Measurements from ENCODE around the gene NRP1. TPM values are rescaled to one million over a fixed set of nuclear protein-coding genes. Genes with fewer than 3 reads are reported as not detected.

The NRP1 gene
- polyA plus RNA-seq, 1 of the 3 experiments (the other 2 are of a cell fraction), result 129 TPM

DNA sequence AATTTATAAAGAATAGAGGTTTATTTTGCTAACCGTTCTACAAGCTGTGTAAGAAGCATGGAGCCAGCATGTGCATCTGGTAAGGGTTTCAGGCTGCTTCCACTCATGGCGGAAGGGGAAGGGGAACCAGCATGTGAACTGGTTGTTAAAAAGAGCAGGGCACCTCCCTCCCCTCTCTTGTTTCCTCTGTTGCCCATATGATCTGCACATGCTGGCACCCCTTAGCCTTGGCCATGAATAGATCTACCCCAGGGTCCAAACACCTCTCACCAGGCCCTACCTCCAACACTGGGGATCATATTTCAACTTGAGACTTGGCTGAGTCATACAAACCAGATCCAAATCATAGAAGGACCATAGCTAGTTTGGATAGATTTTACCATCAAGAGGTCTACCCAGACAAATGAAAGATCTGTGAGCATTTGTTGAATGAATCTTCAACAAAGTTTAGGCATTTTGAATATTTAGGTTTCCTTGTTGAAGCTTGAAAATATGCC, 36.0 kb upstream of the NRP1 start:
- CTCF ChIA-PET, result interaction anchor here (1.5 kb wide), 1 partner anchor 19 kb away, joined by 3 read pairs; no protein-coding TSS in a partner anchor

More for the DNA sequence above, 36.0 kb upstream of the NRP1 start:
- no peak overlapping the region for H3K27ac ChIP-seq (ENCODE audit: low read depth in 2 of 2, low read length in 1 of 2)
- H4K20me1 ChIP-seq (ENCODE audit: insufficient read depth), result no peaks in the 10 kb centered on the region
- 90% methylated on average over 2 of the region's 2 CpGs for WGBS (ENCODE audit: low lambda C conversion rate)
- no peaks in the 10 kb centered on the region for H3K9me2 ChIP-seq
- 0 out of 4 replicates have a peak, but pooled peaks cover 0 to 1% of the 10 kb centered on the region in 2 experiments for H3K4me1 ChIP-seq (ENCODE audit: control insufficient read depth in 1 of 2, insufficient read depth in 2 of 2, low read depth in 1 of 2, low read length in 1 of 2)
- no peak overlapping the region for H3K4me2 ChIP-seq
- no peak for DNase-seq
- H3K9me3 ChIP-seq, result peaks cover 16% of the 10 kb centered on the region
- H3K79me2 ChIP-seq (ENCODE audit: insufficient read depth), result no peaks in the 10 kb centered on the region
- H3K4me3 ChIP-seq (ENCODE audit: low read depth in 2 of 2, low read length in 1 of 2), result no peak overlapping the region
- no peak for TF ChIP-seq SMC3 (IDR thresholded peaks at IDR 0.05; ENCODE audit: low read depth, low read length)
- TF ChIP-seq, protein P1, sequence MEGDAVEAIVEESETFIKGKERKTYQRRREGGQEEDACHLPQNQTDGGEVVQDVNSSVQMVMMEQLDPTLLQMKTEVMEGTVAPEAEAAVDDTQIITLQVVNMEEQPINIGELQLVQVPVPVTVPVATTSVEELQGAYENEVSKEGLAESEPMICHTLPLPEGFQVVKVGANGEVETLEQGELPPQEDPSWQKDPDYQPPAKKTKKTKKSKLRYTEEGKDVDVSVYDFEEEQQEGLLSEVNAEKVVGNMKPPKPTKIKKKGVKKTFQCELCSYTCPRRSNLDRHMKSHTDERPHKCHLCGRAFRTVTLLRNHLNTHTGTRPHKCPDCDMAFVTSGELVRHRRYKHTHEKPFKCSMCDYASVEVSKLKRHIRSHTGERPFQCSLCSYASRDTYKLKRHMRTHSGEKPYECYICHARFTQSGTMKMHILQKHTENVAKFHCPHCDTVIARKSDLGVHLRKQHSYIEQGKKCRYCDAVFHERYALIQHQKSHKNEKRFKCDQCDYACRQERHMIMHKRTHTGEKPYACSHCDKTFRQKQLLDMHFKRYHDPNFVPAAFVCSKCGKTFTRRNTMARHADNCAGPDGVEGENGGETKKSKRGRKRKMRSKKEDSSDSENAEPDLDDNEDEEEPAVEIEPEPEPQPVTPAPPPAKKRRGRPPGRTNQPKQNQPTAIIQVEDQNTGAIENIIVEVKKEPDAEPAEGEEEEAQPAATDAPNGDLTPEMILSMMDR (IDR thresholded peaks at IDR 0.05), result no peak
- no peak for TF ChIP-seq POLR2AphosphoS5 (IDR thresholded peaks at IDR 0.05; ENCODE audit: low read depth, low read length)
- TF ChIP-seq YY1 (IDR thresholded peaks at IDR 0.05; ENCODE audit: low read depth), result no peak
- no peak for TF ChIP-seq TAF1 (IDR thresholded peaks at IDR 0.05; ENCODE audit: borderline replicate concordance, low read depth, low read length)
- TF ChIP-seq, protein P2, sequence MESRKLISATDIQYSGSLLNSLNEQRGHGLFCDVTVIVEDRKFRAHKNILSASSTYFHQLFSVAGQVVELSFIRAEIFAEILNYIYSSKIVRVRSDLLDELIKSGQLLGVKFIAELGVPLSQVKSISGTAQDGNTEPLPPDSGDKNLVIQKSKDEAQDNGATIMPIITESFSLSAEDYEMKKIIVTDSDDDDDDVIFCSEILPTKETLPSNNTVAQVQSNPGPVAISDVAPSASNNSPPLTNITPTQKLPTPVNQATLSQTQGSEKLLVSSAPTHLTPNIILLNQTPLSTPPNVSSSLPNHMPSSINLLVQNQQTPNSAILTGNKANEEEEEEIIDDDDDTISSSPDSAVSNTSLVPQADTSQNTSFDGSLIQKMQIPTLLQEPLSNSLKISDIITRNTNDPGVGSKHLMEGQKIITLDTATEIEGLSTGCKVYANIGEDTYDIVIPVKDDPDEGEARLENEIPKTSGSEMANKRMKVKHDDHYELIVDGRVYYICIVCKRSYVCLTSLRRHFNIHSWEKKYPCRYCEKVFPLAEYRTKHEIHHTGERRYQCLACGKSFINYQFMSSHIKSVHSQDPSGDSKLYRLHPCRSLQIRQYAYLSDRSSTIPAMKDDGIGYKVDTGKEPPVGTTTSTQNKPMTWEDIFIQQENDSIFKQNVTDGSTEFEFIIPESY (IDR thresholded peaks at IDR 0.05; ENCODE audit: borderline replicate concordance, low read depth), result no peak
- TF ChIP-seq, protein P3, sequence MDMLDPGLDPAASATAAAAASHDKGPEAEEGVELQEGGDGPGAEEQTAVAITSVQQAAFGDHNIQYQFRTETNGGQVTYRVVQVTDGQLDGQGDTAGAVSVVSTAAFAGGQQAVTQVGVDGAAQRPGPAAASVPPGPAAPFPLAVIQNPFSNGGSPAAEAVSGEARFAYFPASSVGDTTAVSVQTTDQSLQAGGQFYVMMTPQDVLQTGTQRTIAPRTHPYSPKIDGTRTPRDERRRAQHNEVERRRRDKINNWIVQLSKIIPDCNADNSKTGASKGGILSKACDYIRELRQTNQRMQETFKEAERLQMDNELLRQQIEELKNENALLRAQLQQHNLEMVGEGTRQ (IDR thresholded peaks at IDR 0.05; ENCODE audit: borderline replicate concordance, low read depth, low read length), result no peak
- no peak for TF ChIP-seq TCF12 (IDR thresholded peaks at IDR 0.05)
- TF ChIP-seq, protein P4, sequence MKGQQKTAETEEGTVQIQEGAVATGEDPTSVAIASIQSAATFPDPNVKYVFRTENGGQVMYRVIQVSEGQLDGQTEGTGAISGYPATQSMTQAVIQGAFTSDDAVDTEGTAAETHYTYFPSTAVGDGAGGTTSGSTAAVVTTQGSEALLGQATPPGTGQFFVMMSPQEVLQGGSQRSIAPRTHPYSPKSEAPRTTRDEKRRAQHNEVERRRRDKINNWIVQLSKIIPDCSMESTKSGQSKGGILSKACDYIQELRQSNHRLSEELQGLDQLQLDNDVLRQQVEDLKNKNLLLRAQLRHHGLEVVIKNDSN (IDR thresholded peaks at IDR 0.05; ENCODE audit: borderline replicate concordance, low read depth), result no peak
- TF ChIP-seq, protein P5, sequence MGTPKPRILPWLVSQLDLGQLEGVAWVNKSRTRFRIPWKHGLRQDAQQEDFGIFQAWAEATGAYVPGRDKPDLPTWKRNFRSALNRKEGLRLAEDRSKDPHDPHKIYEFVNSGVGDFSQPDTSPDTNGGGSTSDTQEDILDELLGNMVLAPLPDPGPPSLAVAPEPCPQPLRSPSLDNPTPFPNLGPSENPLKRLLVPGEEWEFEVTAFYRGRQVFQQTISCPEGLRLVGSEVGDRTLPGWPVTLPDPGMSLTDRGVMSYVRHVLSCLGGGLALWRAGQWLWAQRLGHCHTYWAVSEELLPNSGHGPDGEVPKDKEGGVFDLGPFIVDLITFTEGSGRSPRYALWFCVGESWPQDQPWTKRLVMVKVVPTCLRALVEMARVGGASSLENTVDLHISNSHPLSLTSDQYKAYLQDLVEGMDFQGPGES (IDR thresholded peaks at IDR 0.05; ENCODE audit: low read depth, low read length), result no peak
- TF ChIP-seq SIN3A (IDR thresholded peaks at IDR 0.05; ENCODE audit: borderline replicate concordance, low read depth, low read length), result no peak
- no peak for TF ChIP-seq GABPA (IDR thresholded peaks at IDR 0.05; ENCODE audit: low read depth)
- no peak for TF ChIP-seq CHD2 (IDR thresholded peaks at IDR 0.05; ENCODE audit: low read length, partially characterized antibody)
- TF ChIP-seq, protein P6, sequence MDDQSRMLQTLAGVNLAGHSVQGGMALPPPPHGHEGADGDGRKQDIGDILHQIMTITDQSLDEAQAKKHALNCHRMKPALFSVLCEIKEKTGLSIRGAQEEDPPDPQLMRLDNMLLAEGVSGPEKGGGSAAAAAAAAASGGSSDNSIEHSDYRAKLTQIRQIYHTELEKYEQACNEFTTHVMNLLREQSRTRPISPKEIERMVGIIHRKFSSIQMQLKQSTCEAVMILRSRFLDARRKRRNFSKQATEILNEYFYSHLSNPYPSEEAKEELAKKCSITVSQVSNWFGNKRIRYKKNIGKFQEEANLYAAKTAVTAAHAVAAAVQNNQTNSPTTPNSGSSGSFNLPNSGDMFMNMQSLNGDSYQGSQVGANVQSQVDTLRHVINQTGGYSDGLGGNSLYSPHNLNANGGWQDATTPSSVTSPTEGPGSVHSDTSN (IDR thresholded peaks at IDR 0.05), result no peak
- no peak for TF ChIP-seq FOSL2 (IDR thresholded peaks at IDR 0.05; ENCODE audit: borderline replicate concordance, low read depth)
- no peak for TF ChIP-seq TEAD4 (IDR thresholded peaks at IDR 0.05; ENCODE audit: borderline replicate concordance, insufficient read depth)
- TF ChIP-seq NFIC (IDR thresholded peaks at IDR 0.05; ENCODE audit: borderline replicate concordance), result no peak
- H3K27me3 ChIP-seq (ENCODE audit: insufficient read depth), result no peaks in the 10 kb centered on the region
- no peak overlapping the region for H2AFZ ChIP-seq (ENCODE audit: low read depth)
- POLR2A ChIA-PET, result no interaction called here
- H3K36me3 ChIP-seq (replicated peaks in 1 of 2; ENCODE audit: control insufficient read depth in 1 of 2, insufficient read depth in 2 of 2, low read length in 1 of 2), result peaks cover 0 to 4% of the 10 kb centered on the region in 2 experiments
- no peak overlapping the region for H3K9ac ChIP-seq
- peaks cover 18% of the 10 kb centered on the region for H3F3A ChIP-seq (replicated peaks; ENCODE audit: insufficient read depth)

All from SK-N-SH (cell line).